ENCODE measurements around the gene CACNB4.
A peak's percentile ranks its signal among the peaks of the same experiment; 100 is the strongest.
"Not testable (repeated sequence)": the region's sequence is repeated elsewhere in the genome, so short reads cannot be mapped to it uniquely, and the experiment has no call there.

Gene CACNB4

DNA sequence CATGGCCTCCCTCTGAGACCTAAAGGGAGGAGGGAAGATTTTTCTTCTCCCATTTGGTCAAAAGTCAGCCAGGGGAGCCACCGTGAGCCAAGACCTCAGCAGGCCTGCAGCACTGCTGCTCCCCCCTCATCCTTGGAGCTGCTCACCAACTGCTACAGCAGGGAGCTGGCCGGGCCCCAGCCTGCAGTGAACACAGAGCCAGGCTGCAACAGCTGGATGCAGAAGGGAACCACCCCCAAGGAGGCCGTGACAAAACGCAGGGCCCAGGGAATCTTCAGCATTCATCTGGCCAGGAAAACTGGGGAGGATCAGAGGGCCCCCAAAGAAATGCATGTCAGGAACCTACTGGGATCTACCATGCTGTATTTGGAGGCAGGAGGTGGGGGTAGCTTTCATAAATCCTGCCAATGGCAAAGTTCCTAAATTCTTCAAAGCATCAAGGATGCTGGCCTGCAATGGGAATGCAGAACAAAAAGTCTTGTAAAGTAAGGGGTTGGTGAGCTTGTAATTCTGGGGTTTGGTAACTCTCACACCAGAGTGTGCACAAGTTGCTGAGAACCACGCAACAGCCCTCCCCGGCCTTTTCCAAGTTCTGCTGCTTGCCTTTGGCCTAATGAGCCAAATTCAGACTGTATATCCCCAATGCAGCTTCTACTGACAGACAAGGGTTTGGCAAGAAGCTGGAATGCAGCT lies 61.0 kb downstream of the CACNB4 start:
- no peak for DNase-seq (ENCODE audit: low read depth, low spot score)
- Histone ChIP-seq H3K9me3 (ENCODE audit: control insufficient read depth, insufficient read depth, low read length) (no peaks in the 10 kb centered on the region), H3K27me3 (ENCODE audit: control insufficient read depth, insufficient read depth, low read length) (no peaks in the 10 kb centered on the region; the same call in 1 of the 2 replicates), H3K4me3 (ENCODE audit: low read length) (no peak overlapping the region), H3K36me3 (ENCODE audit: control insufficient read depth, insufficient read depth, low read length) (no peaks in the 10 kb centered on the region; the same call in 1 of the 2 replicates), H3K4me1 (ENCODE audit: control insufficient read depth, insufficient read depth, low read length) (peaks cover 10% of the 10 kb centered on the region), H3K27ac (ENCODE audit: low read length) (no peak overlapping the region)
- WGBS (ENCODE audit: insufficient coverage, insufficient read length) = no CpG with 5 or more reads among the region's 6 CpGs

DNA sequence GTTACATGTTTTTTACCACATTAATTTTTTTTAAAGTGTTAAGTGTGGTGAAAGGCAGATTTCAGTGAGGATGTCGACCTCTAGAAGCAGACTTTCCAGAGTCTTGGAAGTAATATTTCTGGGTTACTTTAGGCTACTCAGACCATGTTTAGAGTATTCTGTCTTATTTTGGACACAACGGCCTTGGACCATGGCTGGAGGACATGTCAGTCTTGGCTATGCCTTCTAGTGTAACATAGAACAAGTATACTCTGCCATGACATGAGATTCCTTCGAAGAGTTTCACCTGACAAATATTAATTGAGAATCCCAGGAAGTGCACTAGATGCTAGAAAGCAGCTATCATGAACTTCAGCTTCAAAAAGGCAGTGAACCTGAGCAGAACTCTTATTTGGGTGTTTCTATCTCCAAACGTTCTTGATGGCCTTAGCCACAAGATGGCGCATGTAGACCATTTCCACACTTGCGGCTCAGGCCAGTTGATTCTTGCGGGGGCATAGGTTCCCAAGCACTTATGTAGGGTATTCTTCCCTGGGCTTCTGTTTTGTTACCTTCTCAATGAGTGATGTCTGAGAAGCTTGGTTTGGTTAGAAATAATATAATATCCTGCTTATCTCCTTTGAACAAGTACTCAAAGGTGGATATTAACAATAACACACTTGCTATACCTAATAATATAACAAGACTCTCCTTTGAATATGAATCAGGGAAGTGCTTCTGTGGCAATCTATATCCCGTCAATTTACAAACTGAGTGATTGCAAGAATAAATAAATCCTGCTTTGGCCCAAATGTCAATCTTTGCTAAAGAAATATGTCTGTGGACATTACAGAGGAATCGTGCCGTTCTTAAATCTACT lies 62.0 kb downstream of the CACNB4 start:
- no CpG with 5 or more reads among the region's 10 CpGs for WGBS (ENCODE audit: insufficient coverage, insufficient read length)
- no peaks in the 10 kb centered on the region; the same call in 1 of the 2 replicates for H3K36me3 ChIP-seq (ENCODE audit: control insufficient read depth, insufficient read depth, low read length)
- no peaks in the 10 kb centered on the region; the same call in 1 of the 2 replicates for H3K27me3 ChIP-seq (ENCODE audit: control insufficient read depth, insufficient read depth, low read length)
- H3K4me3 ChIP-seq (ENCODE audit: low read length) = no peak overlapping the region
- no peaks in the 10 kb centered on the region for H3K9me3 ChIP-seq (ENCODE audit: control insufficient read depth, insufficient read depth, low read length)
- DNase-seq (ENCODE audit: low read depth, low spot score) = peak; percentile 68
- H3K4me1 ChIP-seq (ENCODE audit: control insufficient read depth, insufficient read depth, low read length) = peaks cover 7% of the 10 kb centered on the region
- H3K27ac ChIP-seq (ENCODE audit: low read length) = no peak overlapping the region

DNA sequence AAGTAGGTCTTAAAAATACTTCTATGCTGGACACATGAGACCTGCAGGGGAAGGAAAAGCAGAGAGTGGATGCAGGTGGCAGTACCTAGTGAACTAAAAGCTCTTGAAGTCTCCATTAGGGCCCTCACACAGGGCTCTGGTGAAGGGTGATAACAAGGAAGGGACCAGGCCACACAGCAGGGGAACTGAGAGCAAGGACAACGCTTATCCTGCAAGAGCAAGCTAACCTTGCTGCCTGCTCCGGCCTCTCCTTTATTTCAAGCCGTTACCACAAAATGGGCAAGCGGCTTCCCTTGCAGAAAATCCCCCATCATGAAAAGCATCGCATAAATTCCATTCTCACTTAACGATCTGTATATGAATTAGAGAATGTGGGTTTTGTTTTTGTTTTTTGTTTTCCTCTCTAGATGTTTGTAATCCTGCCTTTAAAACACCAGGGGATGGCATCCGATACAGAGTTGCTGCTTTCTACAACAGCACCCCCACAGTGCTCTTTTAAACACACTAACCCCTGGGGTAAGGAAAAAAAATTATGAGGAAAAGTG lies 64.5 kb downstream of the CACNB4 start:
- Histone ChIP-seq H3K4me1 (ENCODE audit: control insufficient read depth, insufficient read depth, low read length) (peaks cover 5% of the 10 kb centered on the region), H3K9me3 (ENCODE audit: control insufficient read depth, insufficient read depth, low read length) (no peaks in the 10 kb centered on the region), H3K27me3 (ENCODE audit: control insufficient read depth, insufficient read depth, low read length) (no peaks in the 10 kb centered on the region; the same call in 1 of the 2 replicates), H3K27ac (ENCODE audit: low read length) (no peak overlapping the region), H3K4me3 (ENCODE audit: low read length) (no peak overlapping the region), H3K36me3 (ENCODE audit: control insufficient read depth, insufficient read depth, low read length) (no peaks in the 10 kb centered on the region; the same call in 1 of the 2 replicates)
- WGBS (ENCODE audit: insufficient coverage, insufficient read length) = no CpG with 5 or more reads among the region's 7 CpGs
- no peak for DNase-seq (ENCODE audit: low read depth, low spot score)

DNA sequence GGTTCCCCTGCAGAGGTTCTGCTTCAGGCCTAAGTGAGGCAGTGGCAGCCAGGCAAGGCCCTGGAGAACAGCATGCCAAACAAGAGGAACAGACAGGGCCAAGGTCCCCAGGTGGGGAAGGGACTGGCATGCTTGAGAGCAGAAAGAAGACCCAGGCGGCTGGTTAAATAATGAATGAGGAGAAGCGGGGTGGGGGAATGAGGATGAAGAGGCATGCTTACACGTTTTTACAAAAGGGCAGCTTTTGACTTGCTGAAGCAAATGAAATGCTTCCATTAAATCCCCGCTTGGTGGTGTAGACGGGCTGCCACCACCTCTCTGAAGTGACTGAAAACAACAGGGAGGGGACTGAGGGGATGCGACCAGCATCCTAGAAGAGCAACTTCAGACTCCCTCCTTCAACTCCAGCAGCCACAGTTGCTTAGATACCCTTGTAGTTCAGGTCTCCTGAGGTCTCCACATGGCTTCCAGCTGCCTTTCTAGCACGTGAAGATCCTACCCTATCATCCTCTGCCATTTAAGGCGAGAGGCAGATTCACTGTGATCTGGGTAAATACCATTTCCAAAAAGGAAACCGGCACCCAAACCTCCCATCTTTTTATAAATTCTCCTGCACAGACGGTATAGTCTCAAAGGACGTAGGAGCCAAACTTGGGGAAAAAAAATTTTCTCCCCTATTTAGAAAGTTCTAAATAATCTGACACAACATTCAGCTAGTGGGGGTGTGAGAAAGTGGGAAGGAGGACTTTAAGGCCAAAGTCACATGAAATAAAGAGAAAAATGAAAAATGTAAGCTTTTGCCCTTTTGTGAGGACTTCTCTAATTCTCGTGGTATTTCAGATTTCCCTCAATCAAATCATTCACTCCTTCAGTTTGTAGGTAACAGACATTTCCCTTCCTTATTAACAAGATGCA lies 65.6 kb downstream of the CACNB4 start:
- H3K9me3 ChIP-seq (ENCODE audit: control insufficient read depth, insufficient read depth, low read length) = no peaks in the 10 kb centered on the region
- DNase-seq (ENCODE audit: low read depth, low spot score) = no peak
- no CpG with 5 or more reads among the region's 12 CpGs for WGBS (ENCODE audit: insufficient coverage, insufficient read length)

DNA sequence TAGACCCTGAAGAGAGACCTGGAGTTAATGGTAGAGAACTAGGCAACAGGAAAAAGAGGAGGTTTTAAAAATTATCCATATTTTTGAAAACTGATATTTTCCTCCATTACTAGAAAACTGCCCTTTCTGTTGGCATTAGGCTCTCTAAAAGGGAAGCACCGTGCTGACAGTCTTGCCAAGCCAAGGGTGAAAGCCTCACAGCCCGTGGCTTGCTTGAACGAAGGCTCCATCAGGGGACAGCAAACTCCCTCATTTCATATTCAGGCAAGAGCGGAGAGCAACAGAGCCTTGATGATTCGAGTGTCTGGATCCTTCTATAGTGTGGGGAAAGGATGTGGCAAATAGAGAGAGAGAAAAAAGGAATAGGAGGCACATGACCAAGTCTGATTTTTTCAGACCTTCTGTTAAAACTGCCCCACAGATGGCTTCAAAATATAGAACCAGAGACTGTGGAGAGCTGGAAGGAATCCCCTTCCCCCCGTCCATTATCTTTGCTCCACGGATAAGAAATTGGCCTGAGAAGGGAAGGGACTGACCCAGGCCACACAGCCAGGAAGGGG lies 67.0 kb downstream of the CACNB4 start:
- Histone ChIP-seq H3K27ac (ENCODE audit: low read length) (no peak overlapping the region), H3K4me1 (ENCODE audit: control insufficient read depth, insufficient read depth, low read length) (peaks cover 5% of the 10 kb centered on the region), H3K9me3 (ENCODE audit: control insufficient read depth, insufficient read depth, low read length) (no peaks in the 10 kb centered on the region), H3K36me3 (ENCODE audit: control insufficient read depth, insufficient read depth, low read length) (no peaks in the 10 kb centered on the region; the same call in 1 of the 2 replicates), H3K27me3 (ENCODE audit: control insufficient read depth, insufficient read depth, low read length) (no peaks in the 10 kb centered on the region; the same call in 1 of the 2 replicates), H3K4me3 (ENCODE audit: low read length) (no peak overlapping the region)
- no CpG with 5 or more reads among the region's 7 CpGs for WGBS (ENCODE audit: insufficient coverage, insufficient read length)
- DNase-seq (ENCODE audit: low read depth, low spot score) = no peak

More for the DNA sequence above, 65.6 kb downstream of the CACNB4 start:
- H3K27me3 ChIP-seq (ENCODE audit: control insufficient read depth, insufficient read depth, low read length) = no peaks in the 10 kb centered on the region; the same call in 1 of the 2 replicates
- peaks cover 5% of the 10 kb centered on the region for H3K4me1 ChIP-seq (ENCODE audit: control insufficient read depth, insufficient read depth, low read length)
- H3K27ac ChIP-seq (ENCODE audit: low read length) = no peak overlapping the region
- H3K4me3 ChIP-seq (ENCODE audit: low read length) = no peak overlapping the region
- H3K36me3 ChIP-seq (ENCODE audit: control insufficient read depth, insufficient read depth, low read length) = no peaks in the 10 kb centered on the region; the same call in 1 of the 2 replicates

DNA sequence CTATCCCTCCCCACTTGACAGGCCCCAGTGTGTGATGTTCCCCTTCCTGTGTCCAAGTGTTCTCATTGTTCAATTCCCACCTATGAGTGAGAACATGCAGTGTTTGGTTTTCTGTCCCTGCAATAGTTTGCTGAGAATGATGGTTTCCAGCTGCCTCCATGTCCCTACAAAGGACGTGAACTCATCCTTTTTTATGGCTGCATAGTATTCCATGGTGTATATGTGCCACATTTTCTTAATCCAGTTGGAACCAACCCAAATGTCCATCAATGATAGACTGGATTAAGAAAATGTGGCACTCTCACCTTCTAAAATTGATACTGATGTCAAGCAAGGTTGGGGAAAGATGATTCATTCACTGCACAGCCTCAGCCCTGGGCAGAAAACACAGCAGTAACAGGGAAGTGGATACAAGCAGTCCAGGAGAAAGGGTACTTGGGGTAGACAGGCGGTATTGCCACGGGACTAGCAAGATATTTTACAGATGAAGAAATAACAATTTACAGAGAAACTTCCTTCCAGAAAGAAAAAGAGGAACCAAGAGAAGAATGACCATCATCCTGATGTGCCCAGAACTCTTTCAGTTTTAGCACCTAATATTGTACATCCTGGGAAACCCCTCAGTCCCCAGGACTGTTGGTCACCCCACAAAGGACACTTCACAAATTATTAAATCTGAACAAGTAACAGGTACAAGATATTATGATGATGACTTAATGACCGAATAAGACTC lies 68.1 kb downstream of the CACNB4 start:
- not testable (repeated sequence) for H3K9me3 ChIP-seq (ENCODE audit: control insufficient read depth, insufficient read depth, low read length); H3K27me3 ChIP-seq (ENCODE audit: control insufficient read depth, insufficient read depth, low read length); H3K4me1 ChIP-seq (ENCODE audit: control insufficient read depth, insufficient read depth, low read length); DNase-seq (ENCODE audit: low read depth, low spot score); H3K4me3 ChIP-seq (ENCODE audit: low read length); H3K27ac ChIP-seq (ENCODE audit: low read length); H3K36me3 ChIP-seq (ENCODE audit: control insufficient read depth, insufficient read depth, low read length)
- no CpG with 5 or more reads among the region's 4 CpGs for WGBS (ENCODE audit: insufficient coverage, insufficient read length)

DNA sequence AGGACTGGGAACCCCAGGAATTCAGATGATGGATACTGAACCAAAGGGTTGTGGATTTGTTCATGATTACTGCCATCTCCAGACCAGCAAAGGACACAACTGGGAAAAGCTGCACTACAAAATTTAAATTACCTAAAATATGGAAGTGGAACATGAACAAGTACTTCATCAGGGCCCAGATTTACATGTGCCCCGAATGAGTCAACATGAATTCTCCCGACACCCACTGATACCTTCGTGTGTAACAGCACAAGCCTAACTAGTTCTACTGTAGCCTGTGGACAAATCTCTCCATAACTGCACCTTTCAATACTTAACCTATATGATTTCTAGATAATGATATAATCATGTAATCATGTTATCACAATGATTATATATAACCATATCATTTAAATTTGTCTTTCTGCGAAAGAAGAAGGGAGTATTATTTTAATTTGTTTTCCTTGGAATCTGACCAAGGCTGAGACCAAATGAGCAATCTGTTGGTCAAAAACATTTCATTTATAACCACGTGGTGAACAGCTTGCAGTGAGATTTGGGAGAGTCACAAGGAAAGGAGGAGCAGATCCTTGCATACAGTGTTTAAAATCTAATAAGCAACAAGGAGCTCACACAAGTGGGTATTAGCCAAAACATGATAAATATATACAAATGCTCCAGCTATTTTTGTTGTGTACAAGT lies 70.5 kb downstream of the CACNB4 start:
- Histone ChIP-seq H3K9me3 (ENCODE audit: control insufficient read depth, insufficient read depth, low read length) (no peaks in the 10 kb centered on the region), H3K27me3 (ENCODE audit: control insufficient read depth, insufficient read depth, low read length) (no peaks in the 10 kb centered on the region; the same call in 1 of the 2 replicates), H3K27ac (ENCODE audit: low read length) (no peak overlapping the region), H3K4me3 (ENCODE audit: low read length) (no peak overlapping the region), H3K36me3 (ENCODE audit: control insufficient read depth, insufficient read depth, low read length) (no peaks in the 10 kb centered on the region), H3K4me1 (ENCODE audit: control insufficient read depth, insufficient read depth, low read length) (peaks cover under 1% of the 10 kb centered on the region; the same call in 1 of the 2 replicates)
- DNase-seq (ENCODE audit: low read depth, low spot score) = no peak
- WGBS (ENCODE audit: insufficient coverage, insufficient read length) = no CpG with 5 or more reads among the region's 5 CpGs

DNA sequence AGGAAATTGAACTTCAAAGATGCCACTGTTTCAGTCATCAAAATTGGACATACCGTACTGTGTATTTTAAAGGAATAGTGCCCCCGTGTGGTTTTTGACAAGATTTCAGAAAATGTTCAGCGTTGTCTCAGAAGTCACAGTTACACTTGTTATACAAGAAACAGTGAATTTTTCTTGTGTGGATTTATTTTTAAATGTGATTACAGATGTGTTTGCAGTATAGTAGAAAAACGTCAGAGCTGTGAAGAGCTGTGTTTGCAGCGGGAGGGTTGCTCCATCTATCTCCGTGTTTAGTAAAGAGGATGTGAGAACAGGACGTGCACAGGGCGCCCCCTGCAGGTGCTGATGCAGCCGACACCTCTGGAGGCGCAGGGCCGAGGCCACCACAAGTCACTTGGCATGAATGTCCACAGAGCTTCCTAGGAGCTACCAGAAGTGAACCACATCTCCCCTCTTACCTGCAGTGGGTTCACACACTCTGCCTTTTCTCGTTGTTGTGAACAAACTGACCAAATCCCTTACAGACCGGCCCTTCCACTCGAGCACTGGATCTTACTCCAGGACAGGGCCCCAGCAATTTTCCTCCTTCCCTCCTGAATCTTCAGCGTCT lies 73.1 kb downstream of the CACNB4 start:
- no peaks in the 10 kb centered on the region for H3K36me3 ChIP-seq (ENCODE audit: control insufficient read depth, insufficient read depth, low read length)
- no peaks in the 10 kb centered on the region for H3K9me3 ChIP-seq (ENCODE audit: control insufficient read depth, insufficient read depth, low read length)
- DNase-seq (ENCODE audit: low read depth, low spot score) = no peak
- WGBS (ENCODE audit: insufficient coverage, insufficient read length) = no CpG with 5 or more reads among the region's 15 CpGs
- no peaks in the 10 kb centered on the region for H3K27me3 ChIP-seq (ENCODE audit: control insufficient read depth, insufficient read depth, low read length)
- H3K4me1 ChIP-seq (ENCODE audit: control insufficient read depth, insufficient read depth, low read length) = no peaks in the 10 kb centered on the region
- no peak overlapping the region for H3K27ac ChIP-seq (ENCODE audit: low read length)
- H3K4me3 ChIP-seq (ENCODE audit: low read length) = 0 out of 2 replicates have a peak overlapping the region, but pooled peaks have one; percentile 12

All from iPS DF 6.9 (cell line).